NCI-H2107 treated with DMSO at 0.1 percent for 48 hours (cell line): Measurements from ENCODE around the gene ADAMTS6.

ENCODE experiments used
- DNase-seq: peaks from one replicate; lab custom pipeline; 2025; ENCODE audit not compliant: unreplicated experiment; lab: John Stamatoyannopoulos, UW

The ADAMTS6 gene

GRCh38 chr5:65111961-65112658, 369.6 kb downstream of the ADAMTS6 start:
- no peak for DNase-seq

GRCh38 chr5:65108786-65109743, 372.7 kb downstream of the ADAMTS6 start:
- DNase-seq, result no peak

- no peak for DNase-seq
These were observed 376.4 kb downstream of the ADAMTS6 start for GRCh38 chr5:65105301-65105700.

- no peak for DNase-seq
These were observed 376.9 kb downstream of the ADAMTS6 start for GRCh38 chr5:65104831-65105230.

- no peak for DNase-seq
These were observed 377.8 kb downstream of the ADAMTS6 start for GRCh38 chr5:65103756-65104440.

- DNase-seq, result peak; percentile 41
These were observed 378.6 kb downstream of the ADAMTS6 start for GRCh38 chr5:65102976-65103711.

GRCh38 chr5:65102371-65102975, 379.2 kb downstream of the ADAMTS6 start:
- no peak for DNase-seq

GRCh38 chr5:65101632-65102100, 380.1 kb downstream of the ADAMTS6 start:
- DNase-seq, result no peak

- DNase-seq, result peak; percentile 23
These were observed 380.6 kb downstream of the ADAMTS6 start for GRCh38 chr5:65100911-65101631.
